K562 (cell line): ENCODE results near the gene TICAM1. TPM values are rescaled to one million over a fixed set of nuclear protein-coding genes. Genes with fewer than 3 reads are reported as not detected.

Experiments used
- ATAC-seq: fragments of 200-7000 bp; cut with Tn5 transposase; 3 replicates; pipeline ENCODE4 v1.9.1; 2020; ENCODE audit warnings: moderate library complexity
- BruUV-seq: library from RNA; stranded (reverse); fragments of 400-500 nt; replicated peaks from 2 replicates; lab custom pipeline; 2021; lab: Mats Ljungman, UMichigan
- CTCF ChIA-PET: fragments of 300-600 bp; formaldehyde crosslinking; extraction: SDS; loops from one replicate; lab custom pipeline; 2021; ENCODE audit warnings: low intra/inter-chr PET ratio; lab: Yijun Ruan, JAX
- POLR2A ChIA-PET: fragments of 300-600, 350-650 bp; sonication (Branson Sonifier 250); formaldehyde crosslinking; extraction: SDS; loops from one replicate; lab custom pipeline; 2021; ENCODE audit warnings: antibody characterized with exemption, inconsistent platforms; lab: Yijun Ruan, JAX
- DNase-seq, 4 experiments: peaks; one replicate each; pipeline versions ENCODE4 v3.0.0 to v3.0.0-alpha.2; 2011 to 2018; ENCODE audit warnings: low spot score in 3 of 4, mixed read lengths in 3 of 4; ENCODE audit errors: extremely low read depth in 1 of 4
- FAIRE-seq: peaks from 2 replicates; lab custom pipeline; 2011; peaks lifted over from hg19 to GRCh38; lab: Jason Lieb, UNC
- H2AFZ ChIP-seq: 2 replicates; pipeline ENCODE4 v1.6.0; 2011; ENCODE audit warnings: low read depth, low read length, control low read depth, inconsistent platforms
- H3K27ac ChIP-seq: fragments of 200-600 bp; 3 replicates; pipeline ENCODE4 v1.8.0; 2011; ENCODE audit warnings: low read depth, mild to moderate bottlenecking, control low read depth, inconsistent platforms, low read length, moderate library complexity, mixed read lengths; ENCODE audit errors: extremely low read depth
- H3K27me3 ChIP-seq, 2 experiments: fragments of 300-600 bp in 1 of 2; 2 replicates in 1 of 2; 3 replicates in 1 of 2; pipeline versions ENCODE4 v1.6.0 to v1.8.0; 2011; ENCODE audit warnings: inconsistent platforms in 2 of 2, low read length in 2 of 2, mild to moderate bottlenecking in 1 of 2, mixed read lengths in 1 of 2, moderate library complexity in 1 of 2; ENCODE audit not compliant: control insufficient read depth in 2 of 2, insufficient read depth in 2 of 2
- H3K36me3 ChIP-seq: fragments of 300-600 bp; 3 replicates; pipeline ENCODE4 v1.8.0; 2011; ENCODE audit warnings: mild to moderate bottlenecking, low read length, inconsistent platforms; ENCODE audit not compliant: control insufficient read depth, insufficient read depth
- H3K4me1 ChIP-seq, 2 experiments: fragments of 200-600 bp in 1 of 2; replicated peaks in 1 of 2; 2 replicates in 1 of 2; 3 replicates in 1 of 2; pipeline versions ENCODE4 v1.5.1 to v1.8.0; 2011; ENCODE audit warnings: inconsistent platforms in 2 of 2, low read length in 2 of 2, mild to moderate bottlenecking in 1 of 2, mixed read lengths in 1 of 2, moderate library complexity in 1 of 2; ENCODE audit not compliant: control insufficient read depth in 2 of 2, insufficient read depth in 2 of 2
- H3K4me2 ChIP-seq: 2 replicates; pipeline ENCODE4 v1.6.1; 2011; ENCODE audit warnings: low read length, control low read depth, inconsistent platforms, mixed read lengths; ENCODE audit not compliant: insufficient read depth
- H3K4me3 ChIP-seq: fragments of 200-600 bp; sonication (generic), shearing (Covaris generic); 2 replicates; pipeline ENCODE4 v1.5.1; 2016; ENCODE audit warnings: control low read depth, inconsistent platforms
- H3K79me2 ChIP-seq: fragments of 200-600 bp; 3 replicates; pipeline ENCODE4 v1.8.0; 2011; ENCODE audit warnings: low read length, inconsistent platforms; ENCODE audit not compliant: control insufficient read depth, insufficient read depth
- H3K9ac ChIP-seq, 2 experiments: 2 replicates each; pipeline versions ENCODE4 v1.6.0 to v1.6.1; 2011; ENCODE audit warnings: low read depth in 2 of 2, low read length in 2 of 2, control low read depth in 1 of 2, inconsistent platforms in 1 of 2, mild to moderate bottlenecking in 1 of 2, mixed read lengths in 1 of 2; ENCODE audit not compliant: insufficient read depth in 1 of 2
- H3K9me1 ChIP-seq: one replicate; pipeline ENCODE4 v1.6.0; 2011; ENCODE audit warnings: inconsistent platforms, mild to moderate bottlenecking, low read length, moderate library complexity; ENCODE audit not compliant: control insufficient read depth, insufficient read depth
- H3K9me3 ChIP-seq: replicated peaks from 2 replicates; pipeline ENCODE4 v1.5.1; 2011; ENCODE audit warnings: low read depth, low read length, inconsistent platforms; ENCODE audit not compliant: control insufficient read depth, insufficient read depth
- H4K20me1 ChIP-seq: replicated peaks from 2 replicates; pipeline ENCODE4 v1.6.1; 2011; ENCODE audit warnings: low read length, inconsistent platforms, mixed read lengths; ENCODE audit not compliant: control insufficient read depth, insufficient read depth
- BCOR ChIP-seq: fragments of 450-650 bp; IDR thresholded peaks from 2 replicates; pipeline ENCODE4 v1.6.1; 2016
- RBM25 ChIP-seq: fragments of 200-400 bp; formaldehyde crosslinking; IDR thresholded peaks from 2 replicates; pipeline ENCODE4 v1.6.1; 2018; ENCODE audit warnings: low read length, low read depth, moderate library complexity; ENCODE audit not compliant: severe bottlenecking
- RBM34 ChIP-seq: fragments of 200-400 bp; formaldehyde crosslinking; IDR thresholded peaks from 2 replicates; pipeline ENCODE4 v1.6.1; 2018; ENCODE audit warnings: low read length, borderline replicate concordance; ENCODE audit not compliant: insufficient read depth
- ZNF431 ChIP-seq: sonication (generic); formaldehyde crosslinking; IDR thresholded peaks from 2 replicates; pipeline ENCODE4 v1.8.0; 2022; ENCODE audit warnings: mild to moderate bottlenecking, missing genetic modification reagents
- WGBS: fragments of 100-300 bp; shearing (Covaris generic); methylation state at CpG from one replicate; pipeline ENCODE4 v1.1.6; 2016; ENCODE audit warnings: low coverage, mixed read lengths; ENCODE audit not compliant: insufficient coverage; ENCODE audit errors: missing lambda C conversion rate; 5-methylcytosine and 5-hydroxymethylcytosine counted together
- in situ Hi-C: fragments of 300-500 bp; cut with MboI; formaldehyde crosslinking; loops from 4 replicates; pipeline ENCODE4 v1.15.0; 2018; ENCODE audit warnings: inconsistent platforms, mixed read lengths
- intact Hi-C: fragments of 100-400 bp; cut with micrococcal nuclease; formaldehyde crosslinking; loops from 2 replicates; pipeline ENCODE4 v1.14.2; 2022
- polyA plus RNA-seq, 8 experiments: library from polyadenylated mRNA; depleted of rRNA in 4 of 8; stranded (reverse) in 5 of 8; unstranded in 3 of 8; fragments of >200 nt; fragmentation: Nextera tagmentation in 2 of 8; fragmentation: Illumina TruSeq in 1 of 8; extraction: Ambion mirVana in 2 of 8; extraction: Trizol in 1 of 8; gene quantifications; 2 replicates each; pipeline versions ENCODE4 v1.2.1 to v1.2.3, GENCODE V29; 2011 to 2014; ENCODE audit warnings: inconsistent platforms in 1 of 8, missing spikeins in 1 of 8
- total RNA-seq, 7 experiments: library from RNA; depleted of rRNA in 6 of 7; stranded (reverse); fragments of >200 nt in 6 of 7; fragmentation: Illumina TruSeq in 2 of 7; extraction: Trizol in 2 of 7; gene quantifications; 2 replicates each; pipeline versions ENCODE4 v1.2.1 to v1.2.3, GENCODE V29; 2011 to 2021; ENCODE audit warnings: low replicate concordance in 1 of 7

Gene TICAM1
- total and polyA plus RNA-seq, 9 of the 15 experiments (the other 6 are each of a cell fraction or from before 2014, with no cell fraction given) = 0.07 to 11.6 (median 1.5) TPM

DNA sequence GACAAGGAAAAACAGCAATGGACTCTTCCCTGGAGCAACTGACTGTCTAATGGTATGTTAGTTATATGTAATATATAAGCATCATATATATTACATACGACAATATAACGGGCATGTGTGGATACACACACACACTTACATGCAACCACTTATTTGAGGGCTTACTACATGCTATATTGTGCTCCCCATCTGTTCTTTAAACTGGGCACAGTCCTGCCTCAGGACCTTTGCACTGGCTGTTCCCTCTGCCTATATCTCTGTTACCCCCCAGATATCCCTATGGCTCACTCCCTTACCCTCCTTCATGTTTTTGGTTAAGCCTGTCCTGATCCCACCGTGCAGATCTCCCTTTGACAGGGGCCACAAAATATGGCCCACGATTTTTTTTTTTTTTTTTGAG lies 10.2 kb downstream of the TICAM1 start:
- Histone ChIP-seq H3K9ac (no peak overlapping the region), H3K9me3 (no peaks in the 10 kb centered on the region), H3K4me3 (no peak overlapping the region), H2AFZ (no peak overlapping the region), H4K20me1 (no peaks in the 10 kb centered on the region), H3K4me1 (peaks cover 0 to 20% of the 10 kb centered on the region in 2 experiments; a peak in 2 of 5 replicates), H3K4me2 (no peak overlapping the region), H3K27ac (no peak overlapping the region), H3K27me3 (no peaks in the 10 kb centered on the region), H3K36me3 (peaks cover 32% of the 10 kb centered on the region; the same call in 2 of the 3 replicates), H3K79me2 (peaks cover 7% of the 10 kb centered on the region; the same call in 1 of the 3 replicates), H3K9me1 (no peaks in the 10 kb centered on the region)
- WGBS = 50% methylated on average over 4 of the region's 4 CpGs
- ATAC-seq = no peak
- intact Hi-C loops = no loop called here
- ChIA-PET POLR2A (no interaction called here), CTCF (no interaction called here)
- no peak for TF ChIP-seq RBM34
- TF ChIP-seq ZNF431 (CRISPR knock-in tag) = no peak
- TF ChIP-seq BCOR = peak; percentile 34; the same call in 1 of the 2 replicates
- peak; percentile 78 for TF ChIP-seq RBM25
- no TSS peak for BruUV-seq
- DNase-seq = no peak
- in situ Hi-C loops = no loop called here
- no peak for FAIRE-seq
